GM12878 (cell line): Measurements from ENCODE around the gene CD209. TPM values are rescaled to one million over a fixed set of nuclear protein-coding genes. Genes with fewer than 3 reads are reported as not detected.

Source experiments
- ATAC-seq: fragments of 200-7000 bp; cut with Tn5 transposase; 3 replicates; pipeline ENCODE4 v1.9.1; 2020; ENCODE audit warnings: mild to moderate bottlenecking, moderate library complexity
- BruUV-seq: library from RNA; stranded (reverse); fragments of 400-500 nt; replicated peaks from 2 replicates; lab custom pipeline; 2021; lab: Mats Ljungman, UMichigan
- CTCF ChIA-PET: fragments of 300-600 bp; sonication (Branson Sonifier 250); formaldehyde crosslinking; extraction: SDS; loops from one replicate; lab custom pipeline; 2021; ENCODE audit warnings: inconsistent platforms; lab: Yijun Ruan, JAX
- POLR2A ChIA-PET: fragments of 350-600 bp; formaldehyde crosslinking; extraction: SDS; loops from one replicate; lab custom pipeline; 2021; ENCODE audit warnings: inconsistent platforms; lab: Charles Lee
- RAD21 ChIA-PET: fragments of 300-600 bp; sonication (Branson Sonifier 250); formaldehyde crosslinking; loops from one replicate; lab custom pipeline; 2023; ENCODE audit warnings: antibody characterized with exemption; ENCODE audit not compliant: unreplicated experiment; lab: Charles Lee
- SMC1A ChIA-PET: fragments of 300-600 bp; sonication (Branson Sonifier 250); formaldehyde crosslinking; loops from one replicate; lab custom pipeline; 2023; ENCODE audit not compliant: unreplicated experiment, uncharacterized antibody; lab: Charles Lee
- DNase-seq: peaks from one replicate; pipeline ENCODE4 v3.0.0-alpha.2; 2011; ENCODE audit warnings: low read depth, low spot score
- FAIRE-seq: peaks from 3 replicates; lab custom pipeline; 2011; peaks lifted over from hg19 to GRCh38; lab: Jason Lieb, UNC
- H2AFZ ChIP-seq: 2 replicates; pipeline ENCODE4 v1.6.0; 2011; ENCODE audit warnings: low read depth, low read length, control low read depth; ENCODE audit not compliant: control insufficient read depth
- H3K27ac ChIP-seq: 2 replicates; pipeline ENCODE4 v1.5.1; 2011; ENCODE audit warnings: control low read depth; ENCODE audit not compliant: control insufficient read depth, insufficient read depth
- H3K27me3 ChIP-seq, 2 experiments: replicated peaks in 1 of 2; 2 replicates each; pipeline versions ENCODE4 v1.6.0 to v1.6.1; 2011; ENCODE audit warnings: low read length in 1 of 2; ENCODE audit not compliant: control insufficient read depth in 2 of 2, insufficient read depth in 2 of 2
- H3K36me3 ChIP-seq, 2 experiments: 2 replicates each; pipeline ENCODE4 v1.5.1; 2011; ENCODE audit warnings: low read length in 1 of 2; ENCODE audit not compliant: control insufficient read depth in 2 of 2, insufficient read depth in 2 of 2
- H3K4me1 ChIP-seq: 2 replicates; pipeline ENCODE4 v1.6.1; 2011; ENCODE audit warnings: mild to moderate bottlenecking, low read length, moderate library complexity, mixed read lengths; ENCODE audit not compliant: control insufficient read depth, insufficient read depth
- H3K4me2 ChIP-seq: 2 replicates; pipeline ENCODE4 v1.6.0; 2011; ENCODE audit warnings: control low read depth; ENCODE audit not compliant: control insufficient read depth, insufficient read depth
- H3K4me3 ChIP-seq: fragments of 200-600 bp; sonication (generic); 2 replicates; pipeline ENCODE4 v1.5.1; 2016
- H3K79me2 ChIP-seq: 2 replicates; pipeline ENCODE4 v1.6.0; 2011; ENCODE audit warnings: low read length; ENCODE audit not compliant: control insufficient read depth, insufficient read depth
- H3K9ac ChIP-seq: 2 replicates; pipeline ENCODE4 v1.8.0; 2011; ENCODE audit warnings: low read length, control low read depth, mixed read lengths; ENCODE audit not compliant: control insufficient read depth, insufficient read depth
- H3K9me3 ChIP-seq: replicated peaks from 3 replicates; pipeline ENCODE4 v1.5.1; 2011; ENCODE audit warnings: mild to moderate bottlenecking, low read length; ENCODE audit not compliant: control insufficient read depth, insufficient read depth
- H4K20me1 ChIP-seq: 2 replicates; pipeline ENCODE4 v1.6.0; 2011; ENCODE audit not compliant: control insufficient read depth, insufficient read depth
- ASH2L ChIP-seq: fragments of 300-600, 200-600 bp; sonication (generic); IDR thresholded peaks from 2 replicates; pipeline ENCODE4 v1.6.1; 2017; ENCODE audit warnings: low read depth, mild to moderate bottlenecking, borderline replicate concordance
- BACH1 ChIP-seq: fragments of 450-650 bp; IDR thresholded peaks from 2 replicates; pipeline ENCODE4 v1.6.1; 2017; ENCODE audit warnings: mild to moderate bottlenecking, borderline replicate concordance
- BCLAF1 ChIP-seq: fragments of 450-650 bp; IDR thresholded peaks from 2 replicates; pipeline ENCODE4 v1.6.1; 2017; ENCODE audit warnings: antibody characterized with exemption, mild to moderate bottlenecking, moderate library complexity
- CBX3 ChIP-seq: fragments of 200-600 bp; sonication (generic); IDR thresholded peaks from 2 replicates; pipeline ENCODE4 v1.6.1; 2016; ENCODE audit warnings: low read depth, borderline replicate concordance
- IKZF1 ChIP-seq: fragments of 450-650 bp; conservative IDR thresholded peaks from 2 replicates; pipeline ENCODE4 v1.6.1; 2017; ENCODE audit warnings: antibody characterized with exemption, mild to moderate bottlenecking
- IKZF2 ChIP-seq, 2 experiments: fragments of 450-650 bp; IDR thresholded peaks; 2 replicates each; pipeline ENCODE4 v1.6.1; 2017; ENCODE audit warnings: mild to moderate bottlenecking in 2 of 2, moderate library complexity in 2 of 2
- POU2F2 ChIP-seq: IDR thresholded peaks from 3 replicates; pipeline ENCODE4 v1.6.1; 2011; ENCODE audit warnings: low read depth, mild to moderate bottlenecking, low read length, borderline replicate concordance
- RB1 ChIP-seq: fragments of 450-650 bp; formaldehyde crosslinking; IDR thresholded peaks from 2 replicates; pipeline ENCODE4 v1.6.1; 2017; ENCODE audit warnings: mild to moderate bottlenecking, borderline replicate concordance
- SMAD5 ChIP-seq: IDR thresholded peaks from 2 replicates; pipeline ENCODE4 v1.6.1; 2016; ENCODE audit warnings: antibody characterized with exemption, low read depth
- ZBTB4 ChIP-seq: fragments of 450-650 bp; formaldehyde crosslinking; IDR thresholded peaks from 2 replicates; pipeline ENCODE4 v1.4.0; 2022; ENCODE audit warnings: mild to moderate bottlenecking, moderate library complexity
- WGBS: methylation state at CpG from one replicate; pipeline ENCODE4 v1.1.6; 2016; ENCODE audit warnings: low lambda C conversion rate; ENCODE audit not compliant: insufficient replicate concordance, insufficient coverage; ENCODE audit errors: missing lambda C conversion rate; 5-methylcytosine and 5-hydroxymethylcytosine counted together
- in situ Hi-C: fragments of 300-500 bp; cut with MboI; formaldehyde crosslinking; loops from 9 replicates; pipeline ENCODE4 v1.14.3; 2018; ENCODE audit warnings: mixed read lengths
- intact Hi-C: fragments of 100-400 bp; cut with micrococcal nuclease; formaldehyde crosslinking; loops from one replicate; pipeline ENCODE4 v1.14.2; 2022; ENCODE audit not compliant: unreplicated experiment
- polyA plus RNA-seq, 11 experiments: library from polyadenylated mRNA; depleted of rRNA in 4 of 11; unstranded in 6 of 11; stranded (reverse) in 5 of 11; fragments of >200 nt; fragmentation: Nextera tagmentation in 4 of 11; fragmentation: Illumina TruSeq in 1 of 11; extraction: Ambion mirVana in 4 of 11; extraction: Trizol in 1 of 11; gene quantifications; 1 replicate in 1 of 11; 2 replicates in 10 of 11; pipeline versions ENCODE4 v1.2.1 to v1.2.3, GENCODE V29; 2011 to 2016; ENCODE audit warnings: inconsistent platforms in 2 of 11, missing spikeins in 2 of 11, low read depth in 1 of 11
- total RNA-seq, 4 experiments: library from RNA; depleted of rRNA in 3 of 4; stranded (reverse); fragments of >200 nt in 3 of 4; fragmentation: Illumina TruSeq in 1 of 4; extraction: Trizol in 1 of 4; gene quantifications; 2 replicates each; pipeline versions ENCODE4 v1.2.1 to v1.2.3, GENCODE V29; 2013 to 2021
- TF ChIP-seq, protein P1 (sequence below): IDR thresholded peaks from 2 replicates; pipeline ENCODE4 v1.6.1; 2011; ENCODE audit warnings: mild to moderate bottlenecking, low read depth, low read length, moderate library complexity; ENCODE audit not compliant: insufficient replicate concordance
- TF ChIP-seq, protein P2 (sequence below): IDR thresholded peaks from 2 replicates; pipeline ENCODE4 v1.6.1; 2012; ENCODE audit warnings: low read depth, low read length, improper control_type of control experiment

The CD209 gene
- total and polyA plus RNA-seq, 10 of the 15 experiments (the other 5 are each of a cell fraction or from before 2014, with no cell fraction given), result 0.04 to 0.21 (median 0.10) TPM; not detected in 3

- TF ChIP-seq, protein P1, sequence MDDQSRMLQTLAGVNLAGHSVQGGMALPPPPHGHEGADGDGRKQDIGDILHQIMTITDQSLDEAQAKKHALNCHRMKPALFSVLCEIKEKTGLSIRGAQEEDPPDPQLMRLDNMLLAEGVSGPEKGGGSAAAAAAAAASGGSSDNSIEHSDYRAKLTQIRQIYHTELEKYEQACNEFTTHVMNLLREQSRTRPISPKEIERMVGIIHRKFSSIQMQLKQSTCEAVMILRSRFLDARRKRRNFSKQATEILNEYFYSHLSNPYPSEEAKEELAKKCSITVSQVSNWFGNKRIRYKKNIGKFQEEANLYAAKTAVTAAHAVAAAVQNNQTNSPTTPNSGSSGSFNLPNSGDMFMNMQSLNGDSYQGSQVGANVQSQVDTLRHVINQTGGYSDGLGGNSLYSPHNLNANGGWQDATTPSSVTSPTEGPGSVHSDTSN, result no peak
- TF ChIP-seq BCLAF1, result no peak
- TF ChIP-seq ASH2L, result no peak
- TF ChIP-seq IKZF1, result no peak
- TF ChIP-seq BACH1, result no peak
Measured at GRCh38 chr19:7763696-7764095, 16.4 kb upstream of the CD209 start (continued).

GRCh38 chr19:7762719-7763293, 15.5 kb upstream of the CD209 start, which contains the start of gene CLEC4M:
TSS of gene CLEC4M (plus strand) at chr19:7763243. CDS start at chr19:7763267, 24 bp downstream.
- Histone ChIP-seq H2AFZ (no peak within 1 kb of the TSS), H3K36me3 (no peaks in the 10 kb centered on the region), H3K27me3 (no peaks in the 10 kb centered on the region; a peak in 2 of 4 replicates), H3K4me1 (no peaks in the 10 kb centered on the region), H3K79me2 (no peaks in the 10 kb centered on the region), H3K4me3 (no peak within 1 kb of the TSS), H3K27ac (no peak within 1 kb of the TSS), H3K4me2 (no peak within 1 kb of the TSS), H4K20me1 (no peaks in the 10 kb centered on the region), H3K9me3 (peaks cover 13% of the 10 kb centered on the region; the same call in 2 of the 3 replicates), H3K9ac (no peak within 1 kb of the TSS)
- ATAC-seq (no peak), FAIRE-seq (no peak), DNase-seq (no peak)
- intact Hi-C loops, result no loop called here
- ChIA-PET RAD21 (no interaction called here), CTCF (no interaction called here), POLR2A (no interaction called here), SMC1A (interaction anchor here (0.6 to 1.9 kb wide), 2 partner anchors 15 to 678 kb away, joined by 3 read pairs; partner anchors contain the start of gene CD209)
- in situ Hi-C loops, result no loop called here
- BruUV-seq, result no TSS peak
- 65% methylated on average over 8 of the region's 8 CpGs for WGBS
- TF ChIP-seq CBX3 (no peak), IKZF2 (IDR thresholded peaks at IDR 0.05) (no peak), RB1 (no peak), ZBTB4 (CRISPR knock-in tag) (no peak), POU2F2 (no peak), SMAD5 (no peak)
- TF ChIP-seq, protein P2, sequence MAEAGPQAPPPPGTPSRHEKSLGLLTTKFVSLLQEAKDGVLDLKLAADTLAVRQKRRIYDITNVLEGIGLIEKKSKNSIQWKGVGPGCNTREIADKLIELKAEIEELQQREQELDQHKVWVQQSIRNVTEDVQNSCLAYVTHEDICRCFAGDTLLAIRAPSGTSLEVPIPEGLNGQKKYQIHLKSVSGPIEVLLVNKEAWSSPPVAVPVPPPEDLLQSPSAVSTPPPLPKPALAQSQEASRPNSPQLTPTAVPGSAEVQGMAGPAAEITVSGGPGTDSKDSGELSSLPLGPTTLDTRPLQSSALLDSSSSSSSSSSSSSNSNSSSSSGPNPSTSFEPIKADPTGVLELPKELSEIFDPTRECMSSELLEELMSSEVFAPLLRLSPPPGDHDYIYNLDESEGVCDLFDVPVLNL, result no peak
